HG03469 (cell line): Measurements from ENCODE around the gene INSIG2.
A peak's percentile ranks its signal among the peaks of the same experiment; 100 is the strongest.
"Not testable (repeated sequence)": the region's sequence is repeated elsewhere in the genome, so short reads cannot be mapped to it uniquely, and the experiment has no call there.

ENCODE experiments used
- ATAC-seq: cut with Tn5 transposase; IDR thresholded peaks from one replicate; pipeline ENCODE4 v1.9.1; 2021; ENCODE audit warnings: mild to moderate bottlenecking, moderate library complexity, moderate number of reproducible peaks; ENCODE audit not compliant: unreplicated experiment

INSIG2 gene

GRCh38 chr2:118059919-118060478 is 28.3 kb upstream of the INSIG2 start:
- no peak for ATAC-seq

DNA sequence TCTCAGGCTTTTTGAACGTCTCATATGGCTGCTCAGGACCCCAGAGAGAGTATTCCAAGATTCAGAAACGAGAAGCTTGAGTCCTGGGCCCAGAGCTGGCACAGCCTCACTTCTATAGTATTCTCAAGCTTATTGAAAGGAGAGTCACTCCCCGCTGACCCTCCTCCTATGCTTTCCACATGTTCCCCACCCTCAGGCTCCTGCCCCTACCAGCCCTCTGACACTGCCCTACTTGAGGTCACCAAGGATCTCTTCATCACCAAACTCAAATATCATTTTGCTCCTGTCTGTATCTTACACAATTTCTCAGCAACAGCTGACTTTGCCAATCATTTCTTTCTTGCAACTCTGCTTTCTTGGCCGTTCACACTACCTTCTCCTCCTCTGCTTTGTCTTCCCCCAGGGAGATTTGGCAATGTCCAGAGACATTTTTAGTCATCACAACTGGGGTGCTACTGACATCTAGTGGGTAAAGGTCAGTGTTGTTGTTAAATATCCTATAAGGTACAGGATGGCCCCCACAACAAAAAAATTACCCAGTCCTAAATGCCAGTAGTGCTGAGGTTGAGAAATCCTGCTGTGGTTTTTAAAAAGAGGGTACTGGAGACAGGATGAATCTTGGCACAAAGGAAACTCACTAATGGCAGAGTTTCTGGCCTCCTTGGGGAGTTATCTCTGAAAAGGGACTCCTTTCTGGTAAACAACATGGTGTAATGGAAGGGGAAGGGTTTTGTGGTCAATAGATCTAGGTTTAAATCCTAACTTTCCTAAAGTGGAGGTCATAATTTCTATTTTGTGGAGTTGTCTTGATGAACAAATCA is 26.9 kb upstream of the INSIG2 start:
- ATAC-seq = peak; percentile 71

DNA sequence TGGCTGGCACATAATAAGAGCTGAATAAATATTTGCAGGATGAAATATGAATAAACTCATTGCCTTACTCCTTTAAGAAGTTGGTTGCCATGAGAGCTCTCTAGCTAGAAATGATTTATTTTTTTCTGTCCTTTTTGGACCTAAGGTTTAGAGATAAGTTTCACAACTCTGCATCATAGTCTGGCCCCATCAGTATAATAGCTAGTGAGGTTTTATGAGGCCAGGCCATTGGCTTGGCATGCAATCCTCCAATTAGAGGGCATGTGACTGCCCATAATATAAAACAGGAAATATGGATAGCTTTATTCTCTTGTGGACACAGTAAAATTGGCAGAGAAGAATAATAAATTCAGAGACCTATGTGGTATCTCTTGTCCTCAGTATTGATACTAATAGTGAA is 26.2 kb upstream of the INSIG2 start:
- ATAC-seq = no peak

DNA sequence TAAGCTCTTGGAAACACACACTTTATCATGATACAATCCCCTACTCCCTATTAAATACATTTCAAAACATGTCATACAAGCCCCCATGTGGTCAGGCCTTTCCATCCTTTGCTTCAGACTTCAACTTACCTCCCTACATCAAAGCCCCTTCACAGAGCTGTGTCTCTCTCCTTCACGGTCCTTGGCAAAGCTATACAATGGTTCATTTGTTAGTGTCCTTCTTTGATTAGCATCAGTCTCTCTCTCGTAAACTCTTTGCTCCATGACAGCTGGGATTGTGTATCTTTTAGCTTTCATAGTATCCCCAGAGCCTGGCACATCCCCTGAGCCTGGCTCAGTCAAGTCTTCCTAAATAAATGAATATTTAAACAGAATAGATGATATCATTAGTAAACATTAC is 25.6 kb upstream of the INSIG2 start:
- no peak for ATAC-seq

DNA sequence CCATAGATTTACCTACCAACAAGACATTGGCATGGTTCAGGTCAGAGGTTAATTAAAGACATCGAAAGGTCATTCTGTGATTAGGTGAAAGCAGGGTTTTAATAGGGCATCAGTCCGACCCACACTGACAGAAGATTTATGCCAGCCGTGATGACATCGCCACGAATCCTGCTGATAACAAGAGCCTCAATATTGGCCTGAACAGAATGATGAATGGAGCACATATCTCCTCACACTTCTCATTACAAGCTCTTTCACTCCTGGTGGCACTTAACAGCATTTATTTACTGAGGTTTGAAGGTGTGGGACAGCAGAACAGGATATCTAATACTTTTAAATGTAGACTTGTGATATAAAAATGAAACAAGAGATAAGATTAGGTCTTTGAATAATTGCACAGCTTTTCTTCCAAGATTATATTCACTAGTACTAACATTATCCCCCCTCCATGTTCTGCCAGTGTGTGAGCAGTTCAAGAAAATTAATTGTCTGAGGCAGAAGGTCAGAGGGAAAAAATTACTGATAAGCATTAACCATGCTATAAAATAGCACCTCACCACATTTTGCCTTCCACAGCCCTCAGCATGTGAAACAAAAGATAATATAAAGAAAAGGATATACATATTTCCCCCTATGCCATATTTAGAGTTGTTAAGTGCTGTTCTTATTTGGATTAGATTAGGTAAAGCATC is 23.1 kb upstream of the INSIG2 start:
- no peak for ATAC-seq

DNA sequence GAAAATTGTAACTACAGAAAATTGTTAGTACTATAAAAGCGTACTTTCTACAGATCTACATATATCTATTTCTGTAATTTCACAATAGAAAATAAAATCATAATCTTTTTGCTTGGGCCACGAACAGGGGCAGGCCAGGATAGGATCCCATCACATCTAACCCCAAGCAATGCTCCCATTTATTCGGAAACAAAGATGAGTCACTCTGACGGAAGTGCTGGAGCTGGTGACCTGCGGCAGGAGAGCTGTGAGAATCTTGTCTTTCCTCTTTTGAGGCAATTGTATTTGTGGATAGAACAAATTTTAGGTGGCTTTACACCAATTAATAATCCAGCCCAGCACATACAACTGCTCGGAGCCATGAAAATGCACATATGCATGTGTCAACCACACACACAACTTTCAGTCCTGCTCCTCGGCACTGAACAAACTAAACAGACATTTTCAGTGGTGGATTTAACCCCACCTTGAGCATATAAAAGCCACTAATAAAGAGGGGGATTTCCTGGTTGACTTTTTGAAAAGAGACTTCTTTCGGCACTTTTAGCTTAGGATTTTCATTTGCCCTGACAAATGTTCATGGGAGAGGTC is 22.3 kb upstream of the INSIG2 start:
- ATAC-seq = no peak

GRCh38 chr2:118077636-118078247 is 10.5 kb upstream of the INSIG2 start:
- ATAC-seq = no peak

- ATAC-seq = no peak
These were observed 9.5 kb upstream of the INSIG2 start for GRCh38 chr2:118078734-118079133.

DNA sequence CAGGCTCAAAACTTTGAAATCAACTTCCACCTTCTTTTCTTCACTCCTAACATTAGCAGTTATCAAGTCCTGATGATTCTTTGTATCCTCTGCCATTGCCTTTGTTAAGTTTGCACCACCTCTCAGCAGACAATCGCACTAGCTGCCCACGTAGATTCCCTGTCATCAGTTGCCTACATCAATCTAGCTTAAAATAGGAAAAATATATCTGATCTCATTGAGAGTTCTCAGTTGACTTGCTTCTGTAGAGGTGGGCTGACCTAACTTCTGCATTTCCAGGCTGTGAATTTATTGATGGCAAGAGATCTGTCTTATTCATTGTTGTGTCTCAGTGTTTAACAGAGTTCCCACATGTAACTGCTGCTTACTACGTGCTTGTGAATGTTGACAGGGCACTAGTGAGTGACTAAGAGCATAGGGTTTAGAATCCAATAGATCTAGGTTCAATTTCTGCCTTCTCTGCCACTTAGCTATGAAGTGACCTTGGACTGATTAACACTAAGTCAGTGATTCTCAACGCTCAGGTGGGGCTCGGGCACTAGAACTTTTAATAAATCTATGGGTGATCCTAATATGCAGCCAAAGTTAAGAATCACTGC is 3.7 kb upstream of the INSIG2 start:
- no peak for ATAC-seq

DNA sequence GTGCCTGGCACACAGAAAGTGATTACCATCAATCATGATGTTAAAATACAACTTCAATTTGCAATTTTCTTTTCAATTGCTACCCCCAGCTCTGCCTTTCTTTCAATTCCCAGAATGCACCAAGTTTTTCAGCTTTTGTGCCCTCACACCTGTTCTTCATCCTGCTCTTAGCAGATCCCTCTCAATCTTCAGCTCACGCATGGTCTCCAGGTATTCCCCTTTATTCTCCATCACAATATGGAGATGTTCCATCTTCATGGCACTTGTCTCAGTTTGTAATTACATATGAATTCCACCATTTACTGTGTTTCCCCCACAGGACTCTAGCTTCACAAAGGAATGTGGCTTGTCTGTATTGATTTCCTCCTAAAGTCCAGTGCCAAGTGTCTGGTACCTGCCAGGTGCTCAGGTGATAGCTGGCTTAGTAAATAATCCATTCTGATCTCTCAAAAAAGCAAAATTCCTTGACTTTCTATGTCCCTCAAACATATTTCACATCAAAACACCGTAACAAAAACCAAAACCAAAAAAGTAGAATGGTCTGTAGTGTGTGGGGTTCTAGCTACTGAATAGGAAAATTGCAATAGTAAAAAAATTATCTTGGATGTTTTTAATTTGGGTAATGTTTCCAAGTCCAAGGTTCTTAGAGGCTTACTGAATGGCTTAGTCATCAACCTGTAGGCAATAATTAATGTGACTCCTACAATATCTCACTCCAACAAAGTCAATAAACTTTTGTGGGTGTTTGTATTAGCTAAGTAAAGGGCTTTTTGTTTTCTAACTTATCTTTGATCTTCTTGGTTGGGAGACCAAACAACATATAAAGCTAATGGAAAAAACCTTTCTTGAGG is 2.9 kb upstream of the INSIG2 start:
- ATAC-seq = no peak

DNA sequence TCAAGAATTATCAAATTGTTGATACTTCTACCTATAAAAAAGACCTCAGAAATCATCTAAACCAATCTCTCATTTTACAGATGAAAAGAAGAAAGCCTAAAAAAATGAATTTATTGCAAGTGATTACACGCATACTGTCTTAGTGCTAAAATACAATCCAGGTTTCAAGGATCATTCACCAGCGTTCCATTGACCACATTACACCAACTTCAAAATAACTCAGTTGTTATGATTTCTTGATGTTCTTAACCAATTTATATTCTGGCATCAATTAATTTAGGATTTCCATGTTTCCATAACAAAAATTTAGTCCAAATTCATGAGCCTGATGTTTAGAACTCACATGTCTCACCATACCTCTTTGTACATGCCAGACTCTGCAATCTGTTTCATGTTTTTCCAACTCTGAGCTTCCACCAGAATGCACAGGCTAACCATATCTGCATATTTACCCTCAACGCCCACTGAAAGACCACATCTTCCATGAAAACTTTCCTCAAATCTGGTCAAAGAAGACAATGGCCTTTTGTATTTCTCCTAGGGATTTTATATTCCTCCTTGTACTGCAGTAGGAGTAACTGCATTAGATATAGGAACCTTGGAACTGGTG is 2.1 kb upstream of the INSIG2 start:
- no peak for ATAC-seq

DNA sequence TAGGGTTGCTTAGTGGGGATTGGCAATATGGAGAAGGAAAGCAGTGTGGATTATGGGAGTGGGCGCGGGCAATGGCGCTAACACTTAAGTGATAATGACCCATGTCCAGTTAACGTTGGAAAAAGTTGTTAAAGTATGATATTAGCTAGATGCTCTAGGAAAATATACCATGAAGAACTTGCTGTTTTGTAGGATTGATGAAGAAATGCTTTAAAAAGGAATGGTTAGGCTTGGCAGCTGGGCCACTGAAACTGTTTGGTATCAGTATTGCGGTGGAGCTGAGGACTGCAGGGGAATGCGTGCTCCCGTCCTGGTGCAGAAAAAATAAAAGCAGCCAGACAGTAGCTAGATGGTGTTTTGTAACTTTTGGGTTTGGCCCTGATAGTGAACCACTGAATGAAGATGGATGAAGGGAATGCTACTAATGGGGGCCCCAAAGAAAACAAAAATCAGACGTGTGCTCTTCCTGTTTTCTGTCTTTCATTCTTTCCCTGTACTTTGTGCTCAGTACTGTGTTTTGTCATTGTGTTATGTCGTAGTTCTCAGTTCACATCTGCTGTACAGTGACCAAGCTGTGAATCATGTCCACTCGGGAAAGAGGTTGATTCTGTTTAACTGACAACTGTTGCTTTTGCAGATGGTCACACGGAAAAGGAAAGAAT is 999 bp downstream of the INSIG2 start:
- no peak for ATAC-seq

DNA sequence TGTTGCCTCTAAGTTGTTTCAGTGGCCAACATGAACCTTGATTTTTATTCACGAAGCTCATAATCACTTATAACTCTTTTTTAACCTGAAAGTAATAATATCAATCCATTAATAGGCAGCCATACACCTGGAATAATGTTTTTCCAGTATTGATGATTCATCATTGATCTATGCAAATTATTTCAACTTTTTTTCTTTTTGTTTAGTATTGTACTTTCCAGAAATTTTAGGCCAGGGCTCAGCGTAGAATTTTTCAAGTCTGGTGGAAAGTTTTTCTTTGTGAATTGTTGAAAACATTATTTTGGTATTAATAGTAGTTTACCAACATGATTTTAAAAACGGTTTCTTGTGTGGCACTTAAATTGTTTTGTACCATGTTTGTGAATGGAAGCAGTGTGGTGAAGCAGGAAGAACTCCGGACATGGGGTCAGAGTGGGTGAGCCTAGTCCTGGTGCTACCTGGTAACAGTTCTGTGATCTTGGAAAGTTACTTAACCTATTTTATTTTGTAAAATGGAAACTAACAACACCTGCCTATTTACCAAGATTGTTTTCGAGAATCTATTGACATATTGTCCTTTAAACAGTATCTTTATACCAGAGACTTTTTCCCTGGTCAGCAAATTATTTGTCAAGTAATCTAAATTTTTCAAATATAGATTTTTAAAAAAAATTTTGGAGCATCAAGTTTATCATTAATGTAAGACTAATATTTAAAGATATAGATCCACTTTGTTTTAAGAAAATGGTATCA is 2.3 kb downstream of the INSIG2 start:
- ATAC-seq = no peak

GRCh38 chr2:118091140-118091478 is 2.8 kb downstream of the INSIG2 start:
- ATAC-seq = no peak

- ATAC-seq = no peak
These were observed 3.4 kb downstream of the INSIG2 start for GRCh38 chr2:118091631-118092030.

GRCh38 chr2:118094102-118094501 is 5.8 kb downstream of the INSIG2 start:
- ATAC-seq = not testable (repeated sequence)

DNA sequence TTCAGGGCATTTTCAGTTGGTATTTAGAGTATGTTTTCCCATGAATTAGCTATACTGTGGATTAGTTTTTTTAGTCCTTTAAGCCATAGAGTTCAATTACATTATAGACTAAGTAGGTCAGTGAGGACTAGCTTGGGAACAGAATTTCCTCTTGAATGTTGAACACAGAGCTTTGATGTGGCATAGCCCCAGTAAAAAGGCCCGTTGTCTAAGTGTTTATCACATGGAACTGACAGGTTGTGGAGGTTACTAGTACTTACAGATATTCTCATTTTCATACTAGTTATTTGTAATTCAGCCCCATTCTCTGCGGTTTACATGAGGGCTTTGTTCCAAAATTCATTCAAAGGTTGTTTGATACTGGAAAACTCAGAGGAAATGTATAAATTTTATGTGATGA is 6.2 kb downstream of the INSIG2 start:
- no peak for ATAC-seq

- ATAC-seq = no peak
These were observed 7.3 kb downstream of the INSIG2 start for GRCh38 chr2:118095610-118096009.
